Activated CD4-positive, alpha-beta memory T cell treated with anti-CD3 and anti-CD28 coated beads for 36 hours (primary cell): ENCODE measurements around the gene USP40. TPM values are rescaled to one million over a fixed set of nuclear protein-coding genes. Genes with fewer than 3 reads are reported as not detected.
"Not testable (repeated sequence)": the region's sequence is repeated elsewhere in the genome, so short reads cannot be mapped to it uniquely, and the experiment has no call there.

ENCODE experiments used
- CTCF ChIA-PET: fragments of 350-600 bp; sonication (Branson Sonifier 250); formaldehyde crosslinking; loops from one replicate; lab custom pipeline; 2021; ENCODE audit warnings: antibody characterized with exemption, inconsistent platforms; lab: Charles Lee
- POLR2A ChIA-PET: fragments of 350-600 bp; sonication (Branson Sonifier 250); formaldehyde crosslinking; loops from one replicate; lab custom pipeline; 2021; ENCODE audit warnings: antibody characterized with exemption; lab: Charles Lee
- DNase-seq: peaks from one replicate; pipeline ENCODE4 v3.0.0-alpha.2; 2020
- H3K27ac Mint-ChIP-seq: one replicate; pipeline ENCODE4 v1.8.0; 2021; ENCODE audit warnings: mixed read lengths
- H3K27me3 Mint-ChIP-seq: one replicate; pipeline ENCODE4 v1.8.0; 2021; ENCODE audit warnings: mixed read lengths
- H3K36me3 Mint-ChIP-seq: one replicate; pipeline ENCODE4 v1.8.0; 2021; ENCODE audit warnings: mixed read lengths
- H3K4me1 Mint-ChIP-seq: one replicate; pipeline ENCODE4 v1.8.0; 2021; ENCODE audit warnings: low read depth, mixed read lengths
- H3K4me3 Mint-ChIP-seq: one replicate; pipeline ENCODE4 v1.8.0; 2021; ENCODE audit warnings: mild to moderate bottlenecking, mixed read lengths
- H3K9me3 Mint-ChIP-seq: one replicate; pipeline ENCODE4 v1.8.0; 2021; ENCODE audit warnings: mixed read lengths
- intact Hi-C: fragments of 100-400 bp; cut with micrococcal nuclease; formaldehyde crosslinking; loops from one replicate; pipeline ENCODE4 v1.15.1; 2023
- total RNA-seq, 2 experiments: library from RNA; stranded (reverse); gene quantifications; one replicate each; pipeline ENCODE4 v1.2.3, GENCODE V29; 2021

Gene USP40, protein sequence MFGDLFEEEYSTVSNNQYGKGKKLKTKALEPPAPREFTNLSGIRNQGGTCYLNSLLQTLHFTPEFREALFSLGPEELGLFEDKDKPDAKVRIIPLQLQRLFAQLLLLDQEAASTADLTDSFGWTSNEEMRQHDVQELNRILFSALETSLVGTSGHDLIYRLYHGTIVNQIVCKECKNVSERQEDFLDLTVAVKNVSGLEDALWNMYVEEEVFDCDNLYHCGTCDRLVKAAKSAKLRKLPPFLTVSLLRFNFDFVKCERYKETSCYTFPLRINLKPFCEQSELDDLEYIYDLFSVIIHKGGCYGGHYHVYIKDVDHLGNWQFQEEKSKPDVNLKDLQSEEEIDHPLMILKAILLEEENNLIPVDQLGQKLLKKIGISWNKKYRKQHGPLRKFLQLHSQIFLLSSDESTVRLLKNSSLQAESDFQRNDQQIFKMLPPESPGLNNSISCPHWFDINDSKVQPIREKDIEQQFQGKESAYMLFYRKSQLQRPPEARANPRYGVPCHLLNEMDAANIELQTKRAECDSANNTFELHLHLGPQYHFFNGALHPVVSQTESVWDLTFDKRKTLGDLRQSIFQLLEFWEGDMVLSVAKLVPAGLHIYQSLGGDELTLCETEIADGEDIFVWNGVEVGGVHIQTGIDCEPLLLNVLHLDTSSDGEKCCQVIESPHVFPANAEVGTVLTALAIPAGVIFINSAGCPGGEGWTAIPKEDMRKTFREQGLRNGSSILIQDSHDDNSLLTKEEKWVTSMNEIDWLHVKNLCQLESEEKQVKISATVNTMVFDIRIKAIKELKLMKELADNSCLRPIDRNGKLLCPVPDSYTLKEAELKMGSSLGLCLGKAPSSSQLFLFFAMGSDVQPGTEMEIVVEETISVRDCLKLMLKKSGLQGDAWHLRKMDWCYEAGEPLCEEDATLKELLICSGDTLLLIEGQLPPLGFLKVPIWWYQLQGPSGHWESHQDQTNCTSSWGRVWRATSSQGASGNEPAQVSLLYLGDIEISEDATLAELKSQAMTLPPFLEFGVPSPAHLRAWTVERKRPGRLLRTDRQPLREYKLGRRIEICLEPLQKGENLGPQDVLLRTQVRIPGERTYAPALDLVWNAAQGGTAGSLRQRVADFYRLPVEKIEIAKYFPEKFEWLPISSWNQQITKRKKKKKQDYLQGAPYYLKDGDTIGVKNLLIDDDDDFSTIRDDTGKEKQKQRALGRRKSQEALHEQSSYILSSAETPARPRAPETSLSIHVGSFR
- total RNA-seq: 10 to 100 TPM; 19.3 to 21.5 TPM

DNA sequence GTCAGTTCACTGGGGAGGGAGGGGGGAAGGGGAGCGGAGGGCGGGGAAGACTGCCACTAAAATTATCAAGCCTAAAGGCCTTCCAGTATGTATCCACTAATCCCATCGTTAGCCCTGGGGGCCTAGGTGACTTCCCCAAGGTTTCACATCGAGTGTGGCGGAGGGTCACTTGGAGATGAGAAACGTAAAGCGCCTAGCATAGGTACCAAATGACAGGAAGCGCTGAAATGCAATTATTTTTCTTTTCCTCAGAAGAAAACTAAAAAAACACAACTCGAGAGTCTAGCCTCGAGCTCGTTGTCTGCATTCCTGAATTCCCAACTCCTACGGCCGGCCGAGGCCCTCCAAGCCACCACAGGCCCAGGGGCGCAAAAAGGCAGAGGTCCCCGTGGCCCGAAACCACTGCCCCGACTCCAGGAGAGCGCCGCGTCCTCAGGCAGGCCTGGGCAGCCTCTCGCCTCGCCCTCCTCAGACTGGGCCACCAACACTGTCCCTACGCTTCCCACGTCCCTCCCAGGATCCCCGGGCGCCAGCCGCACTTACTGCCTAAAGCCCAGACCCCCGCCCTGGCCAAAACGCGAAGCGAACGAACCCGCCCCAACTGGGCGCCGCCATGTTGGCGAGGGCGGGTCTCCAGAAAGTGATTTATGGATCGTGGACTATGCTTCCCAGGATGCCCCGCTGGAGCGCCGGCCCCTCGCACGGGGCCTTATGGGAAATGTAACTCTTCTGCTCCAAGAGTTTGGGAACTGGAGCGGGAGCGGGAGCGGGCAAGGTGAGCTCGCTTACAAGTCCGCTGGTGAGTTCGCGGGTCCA lies at the start of gene USP40:
TSS of gene USP40 (minus strand) at position 642 of the 816 bp plus-strand sequence. CDS start 1,228 bp downstream, outside the sequence.
- H3K4me3 Mint-ChIP-seq: peak within 1 kb of the TSS; percentile 98
- H3K27me3 Mint-ChIP-seq: no peaks in the 10 kb centered on the region
- H3K9me3 Mint-ChIP-seq: no peaks in the 10 kb centered on the region
- H3K27ac Mint-ChIP-seq: peak within 1 kb of the TSS; percentile 91
- ChIA-PET POLR2A (interaction anchor here (1.9 kb wide), 1 partner anchor 14 kb away, joined by 7 read pairs; no protein-coding TSS in a partner anchor), CTCF (no interaction called here)
- DNase-seq: peak; percentile 72
- peaks cover 13% of the 10 kb centered on the region for H3K4me1 Mint-ChIP-seq
- H3K36me3 Mint-ChIP-seq: peaks cover 2% of the 10 kb centered on the region
- intact Hi-C loops: loop anchor here (1.0 to 10.0 kb wide), 2 partner anchors 213 to 288 kb away; partner anchors contain the start of gene HJURP

DNA sequence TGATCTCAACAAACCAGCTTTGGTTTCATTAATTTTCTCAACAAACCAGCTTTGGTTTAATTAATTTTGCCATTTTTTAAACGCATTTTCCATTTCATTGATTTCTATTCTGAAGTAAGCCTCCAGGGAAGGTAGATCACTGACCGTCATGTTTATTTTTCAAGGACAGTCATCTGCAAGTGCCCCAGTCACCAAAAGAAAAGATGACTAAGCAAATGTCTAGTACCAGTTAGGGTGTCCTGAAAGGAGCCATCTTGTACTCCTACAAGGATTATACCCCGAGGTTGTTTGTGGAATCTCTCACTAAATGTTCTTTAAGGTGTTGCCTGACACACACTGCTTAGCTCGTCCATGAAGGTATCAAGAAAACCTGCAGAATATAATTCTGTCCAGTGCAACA lies 44.7 kb upstream of the USP40 start:
- H3K27me3 Mint-ChIP-seq: peaks cover 29% of the 10 kb centered on the region
- no peak overlapping the region for H3K4me3 Mint-ChIP-seq
- H3K36me3 Mint-ChIP-seq: peaks cover 5% of the 10 kb centered on the region
- intact Hi-C loops: no loop called here
- POLR2A ChIA-PET: no interaction called here
- H3K9me3 Mint-ChIP-seq: peaks cover 29% of the 10 kb centered on the region
- no peak for DNase-seq
- H3K4me1 Mint-ChIP-seq: no peaks in the 10 kb centered on the region
- CTCF ChIA-PET: no interaction called here
- H3K27ac Mint-ChIP-seq: no peak overlapping the region

DNA sequence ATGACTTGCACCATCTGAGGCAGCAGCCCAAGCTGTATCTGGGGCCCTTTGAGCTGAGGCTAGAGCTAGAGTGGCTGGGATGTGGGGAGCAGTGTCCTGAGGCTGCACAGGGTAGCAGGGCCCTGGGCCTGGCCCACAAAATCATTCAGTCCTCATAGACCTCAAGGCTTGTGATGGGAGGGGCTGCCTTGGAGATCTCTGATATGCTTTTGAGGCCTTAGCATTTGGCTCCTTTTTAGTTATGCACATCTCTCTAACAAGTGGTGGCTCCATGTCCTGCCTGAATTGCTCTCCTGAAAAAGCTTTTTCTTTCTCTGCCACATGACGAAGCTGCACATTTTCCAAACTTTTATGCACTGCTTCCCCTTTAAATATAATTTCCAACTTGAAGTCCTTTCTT lies 39.1 kb upstream of the USP40 start:
- ChIA-PET POLR2A (no interaction called here), CTCF (no interaction called here)
- Mint-ChIP-seq H3K27ac (no peak overlapping the region), H3K4me1 (no peaks in the 10 kb centered on the region), H3K4me3 (no peak overlapping the region), H3K9me3 (peaks cover 10% of the 10 kb centered on the region), H3K27me3 (peaks cover 14% of the 10 kb centered on the region), H3K36me3 (peaks cover under 1% of the 10 kb centered on the region)
- DNase-seq: no peak
- intact Hi-C loops: no loop called here

DNA sequence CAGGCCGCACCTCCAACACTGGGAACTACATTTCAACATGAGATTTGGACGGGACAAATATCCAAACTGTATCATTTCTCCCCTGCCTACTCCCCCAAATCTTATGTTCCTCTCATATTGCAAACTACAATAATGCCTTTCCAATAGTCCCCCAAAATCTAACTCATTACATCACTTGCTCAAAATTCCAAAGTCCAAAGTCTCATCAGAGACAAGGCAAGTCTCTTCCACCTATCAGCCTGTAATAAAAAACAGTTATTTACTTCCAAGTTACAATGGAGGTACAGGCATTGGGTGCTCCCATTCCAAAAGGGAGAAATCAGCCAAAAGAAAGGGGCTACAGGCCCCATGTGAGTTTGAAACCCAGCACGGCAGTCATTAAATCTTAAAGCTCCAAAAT lies 38.2 kb upstream of the USP40 start:
- DNase-seq: no peak
- CTCF ChIA-PET: no interaction called here
- Mint-ChIP-seq H3K4me1 (no peaks in the 10 kb centered on the region), H3K9me3 (peaks cover 5% of the 10 kb centered on the region), H3K36me3 (no peaks in the 10 kb centered on the region), H3K27me3 (peaks cover 19% of the 10 kb centered on the region), H3K4me3 (no peak overlapping the region), H3K27ac (no peak overlapping the region)
- intact Hi-C loops: no loop called here
- POLR2A ChIA-PET: no interaction called here

DNA sequence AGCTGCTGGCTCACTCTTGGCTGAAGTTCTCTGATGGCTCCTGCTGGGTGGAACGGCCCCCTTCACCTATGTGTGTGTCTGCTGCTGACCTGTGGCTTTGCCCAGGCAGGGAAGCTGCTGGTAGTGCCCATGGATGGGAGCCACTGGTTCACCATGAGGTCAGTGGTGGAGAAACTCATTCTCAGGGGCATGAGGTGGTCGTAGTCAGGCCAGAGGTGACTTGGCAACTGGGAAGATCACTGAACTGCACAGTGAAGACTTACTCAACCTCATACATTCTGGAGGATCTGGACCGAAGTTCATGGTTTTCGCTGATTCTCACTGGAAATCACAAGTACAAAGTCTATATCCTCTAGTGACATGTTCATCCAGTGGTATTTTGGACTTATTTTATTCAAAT lies 36.9 kb upstream of the USP40 start:
- ChIA-PET CTCF (no interaction called here), POLR2A (no interaction called here)
- H3K4me3 Mint-ChIP-seq: no peak overlapping the region
- DNase-seq: no peak
- no peaks in the 10 kb centered on the region for H3K4me1 Mint-ChIP-seq
- intact Hi-C loops: no loop called here
- no peak overlapping the region for H3K27ac Mint-ChIP-seq
- no peaks in the 10 kb centered on the region for H3K36me3 Mint-ChIP-seq
- peaks cover 21% of the 10 kb centered on the region for H3K27me3 Mint-ChIP-seq
- H3K9me3 Mint-ChIP-seq: peaks cover 5% of the 10 kb centered on the region

DNA sequence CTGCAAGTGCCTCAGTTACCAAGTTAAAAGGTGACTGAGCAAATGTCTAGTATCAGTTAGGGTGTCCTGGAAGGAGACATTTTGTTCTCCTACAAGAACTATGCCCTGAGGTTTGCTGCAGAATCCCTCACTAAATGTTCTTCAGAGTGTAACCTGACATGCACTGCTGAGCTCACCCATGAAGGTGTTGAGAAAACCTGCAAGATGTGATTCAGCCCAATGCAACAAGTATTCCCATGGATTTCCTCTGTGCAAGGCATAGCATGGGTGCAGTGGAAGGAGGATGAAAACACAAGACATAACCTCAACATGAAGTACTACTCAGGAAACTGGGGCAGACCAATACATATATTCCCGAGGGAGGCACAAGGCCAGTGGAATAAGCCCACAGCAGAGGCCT lies 35.5 kb upstream of the USP40 start:
- CTCF ChIA-PET: interaction anchor here (1.8 kb wide), 1 partner anchor 110 kb away, joined by 6 read pairs; the partner anchor contains the start of gene UGT1A5
- Mint-ChIP-seq H3K9me3 (peaks cover 5% of the 10 kb centered on the region), H3K36me3 (no peaks in the 10 kb centered on the region), H3K4me1 (no peaks in the 10 kb centered on the region), H3K27me3 (peaks cover 23% of the 10 kb centered on the region), H3K27ac (no peak overlapping the region), H3K4me3 (no peak overlapping the region)
- DNase-seq: no peak
- intact Hi-C loops: no loop called here
- POLR2A ChIA-PET: no interaction called here

DNA sequence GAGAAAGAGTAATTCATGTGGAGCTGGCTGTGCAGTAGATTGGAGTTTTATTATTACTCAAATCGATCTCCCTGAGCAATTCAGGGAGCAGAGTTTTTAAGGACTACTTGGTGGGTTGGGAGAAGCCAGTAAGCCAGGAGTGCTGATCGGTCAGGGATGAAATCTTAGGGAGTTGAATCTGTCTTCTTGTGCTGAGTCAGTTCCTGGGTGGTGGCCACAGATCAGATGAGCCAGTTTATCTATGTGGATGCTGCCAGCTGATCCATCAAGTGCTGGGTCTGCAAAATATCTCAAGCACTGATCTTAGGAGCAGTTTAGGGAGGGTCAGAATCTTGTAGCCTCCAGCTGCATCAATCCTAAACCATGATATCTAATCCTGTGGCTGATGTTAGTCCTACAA lies 33.8 kb upstream of the USP40 start:
- Mint-ChIP-seq H3K36me3 (no peaks in the 10 kb centered on the region), H3K9me3 (peaks cover 5% of the 10 kb centered on the region), H3K4me3 (no peak overlapping the region), H3K4me1 (no peaks in the 10 kb centered on the region), H3K27me3 (peaks cover 23% of the 10 kb centered on the region), H3K27ac (no peak overlapping the region)
- ChIA-PET POLR2A (no interaction called here), CTCF (no interaction called here)
- DNase-seq: no peak
- intact Hi-C loops: no loop called here

DNA sequence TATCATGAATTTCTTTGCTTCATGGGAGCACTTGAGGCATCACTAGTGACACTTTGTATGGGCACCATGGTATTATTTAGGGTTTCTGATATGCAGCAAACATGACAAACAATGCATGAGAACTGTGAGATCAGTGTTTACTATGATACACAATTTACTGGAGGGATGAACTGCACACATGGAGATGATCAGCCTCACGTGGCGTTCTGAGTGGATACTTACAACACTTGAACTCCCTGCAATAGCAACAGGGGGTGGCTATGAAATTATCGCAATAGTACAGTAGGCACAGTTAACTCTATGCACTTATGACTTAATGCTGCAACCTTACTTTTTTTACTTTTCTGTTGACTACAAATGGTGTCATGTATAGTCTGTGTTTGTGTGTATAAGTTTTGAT lies 32.4 kb upstream of the USP40 start:
- intact Hi-C loops: no loop called here
- Mint-ChIP-seq H3K27ac (no peak overlapping the region), H3K36me3 (no peaks in the 10 kb centered on the region), H3K9me3 (peaks cover 5% of the 10 kb centered on the region), H3K4me3 (no peak overlapping the region), H3K4me1 (no peaks in the 10 kb centered on the region), H3K27me3 (peaks cover 19% of the 10 kb centered on the region)
- ChIA-PET POLR2A (no interaction called here), CTCF (no interaction called here)
- no peak for DNase-seq

DNA sequence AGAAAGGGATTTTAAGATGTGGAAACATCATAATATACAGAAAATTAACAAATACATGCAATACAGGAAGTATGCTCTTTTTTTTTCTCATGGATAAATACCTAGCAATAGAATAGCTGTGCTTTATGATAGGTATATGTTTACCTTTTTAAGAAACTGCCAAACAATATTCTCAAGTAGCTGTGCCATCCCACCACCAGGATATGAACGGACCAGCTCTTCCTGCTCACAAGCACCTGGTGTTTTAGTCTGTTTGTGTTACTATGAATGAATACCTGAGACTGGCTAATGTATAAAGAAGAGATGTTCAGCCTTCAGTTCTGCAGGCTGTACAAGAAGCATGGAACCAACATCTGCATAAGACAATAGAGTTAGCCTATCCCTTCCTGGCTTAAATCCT lies 30.9 kb upstream of the USP40 start:
- H3K27me3 Mint-ChIP-seq: peaks cover 15% of the 10 kb centered on the region
- no peaks in the 10 kb centered on the region for H3K36me3 Mint-ChIP-seq
- POLR2A ChIA-PET: no interaction called here
- CTCF ChIA-PET: no interaction called here
- DNase-seq: no peak
- intact Hi-C loops: no loop called here
- H3K4me1 Mint-ChIP-seq: no peaks in the 10 kb centered on the region
- H3K9me3 Mint-ChIP-seq: peaks cover 1% of the 10 kb centered on the region
- H3K27ac Mint-ChIP-seq: no peak overlapping the region
- H3K4me3 Mint-ChIP-seq: no peak overlapping the region

DNA sequence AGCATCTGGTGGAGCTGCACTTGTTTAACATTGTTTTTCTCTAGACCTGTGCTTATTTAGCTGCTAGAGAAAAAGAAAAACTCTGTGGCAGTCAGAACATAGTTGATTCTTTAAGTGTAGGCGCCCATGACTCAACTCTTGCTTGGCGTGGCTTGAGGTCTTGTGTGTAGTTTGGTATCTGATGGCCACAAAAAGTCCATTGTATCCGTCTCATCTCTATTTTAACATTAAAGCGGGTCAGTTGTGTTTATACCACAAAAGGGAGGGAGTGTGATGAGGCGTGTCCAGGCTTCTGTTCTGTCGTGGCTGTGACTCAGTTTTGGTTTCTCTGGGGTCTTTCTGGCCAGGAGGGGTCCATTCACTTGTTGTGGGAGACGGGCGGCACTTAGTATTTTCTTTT lies 26.6 kb upstream of the USP40 start:
- Mint-ChIP-seq H3K9me3 (no peaks in the 10 kb centered on the region), H3K4me1 (no peaks in the 10 kb centered on the region), H3K36me3 (no peaks in the 10 kb centered on the region), H3K27me3 (peaks cover 9% of the 10 kb centered on the region), H3K4me3 (no peak overlapping the region), H3K27ac (no peak overlapping the region)
- CTCF ChIA-PET: no interaction called here
- intact Hi-C loops: no loop called here
- no peak for DNase-seq
- POLR2A ChIA-PET: no interaction called here

DNA sequence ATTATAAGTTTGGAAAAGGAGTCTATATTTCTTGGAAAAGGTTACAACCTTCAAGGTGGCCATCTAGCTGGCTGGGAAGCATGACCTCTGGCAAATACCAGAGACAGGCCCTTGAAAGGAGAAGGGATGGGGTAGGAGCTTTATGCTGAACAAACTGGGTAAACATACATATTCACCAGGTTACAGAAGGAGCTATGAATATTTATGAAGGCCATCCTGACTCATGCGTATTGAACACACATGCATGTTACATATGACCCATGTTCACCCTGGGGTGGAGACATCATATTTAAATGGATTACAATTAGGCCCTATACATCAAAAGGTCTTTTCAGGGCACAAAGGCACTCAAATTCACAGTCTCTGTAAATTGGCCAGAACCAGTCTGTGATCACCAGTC lies 26.1 kb upstream of the USP40 start:
- H3K36me3 Mint-ChIP-seq, H3K4me3 Mint-ChIP-seq, DNase-seq, H3K9me3 Mint-ChIP-seq, CTCF ChIA-PET, H3K4me1 Mint-ChIP-seq, intact Hi-C loops, POLR2A ChIA-PET, H3K27ac Mint-ChIP-seq: not testable (repeated sequence)
- peaks cover 13% of the 10 kb centered on the region for H3K27me3 Mint-ChIP-seq
